Common myeloid progenitor, CD34-positive (primary cell): ENCODE measurements around the gene CRELD1.

Experiments used
- CTCF ChIA-PET: fragments of 350-600 bp; sonication (Branson Sonifier 250); formaldehyde crosslinking; loops from one replicate; lab custom pipeline; 2021; ENCODE audit warnings: antibody characterized with exemption; lab: Charles Lee
- POLR2A ChIA-PET: fragments of 350-600 bp; sonication (Branson Sonifier 250); formaldehyde crosslinking; loops from one replicate; lab custom pipeline; 2021; ENCODE audit warnings: antibody characterized with exemption; lab: Charles Lee
- DNase-seq, 3 donors: peaks; one replicate each; pipeline versions ENCODE4 v3.0.0 to v3.0.0-alpha.2; 2013
- H3K27ac ChIP-seq, 2 experiments: 1 replicate in 1 of 2; 2 replicates in 1 of 2; pipeline ENCODE4 v1.7.0; 2013; ENCODE audit warnings: inconsistent platforms in 2 of 2, low read length in 2 of 2, mild to moderate bottlenecking in 2 of 2, low read depth in 1 of 2, moderate library complexity in 1 of 2; ENCODE audit not compliant: severe bottlenecking in 2 of 2, insufficient read depth in 1 of 2, poor library complexity in 1 of 2
- H3K27me3 ChIP-seq, 5 experiments: replicated peaks in 2 of 5; 1 replicate in 3 of 5; 2 replicates in 2 of 5; pipeline versions ENCODE4 v1.6.1 to v1.7.0; 2013; ENCODE audit warnings: low read length in 4 of 5, mild to moderate bottlenecking in 2 of 5, moderate library complexity in 2 of 5, inconsistent platforms in 1 of 5; ENCODE audit not compliant: insufficient read depth in 5 of 5, control insufficient read depth in 4 of 5
- H3K36me3 ChIP-seq, 4 experiments: 1 replicate in 2 of 4; 2 replicates in 2 of 4; pipeline versions ENCODE4 v1.6.1 to v1.7.0; 2013; ENCODE audit warnings: low read length in 3 of 4, control low read depth in 1 of 4, mild to moderate bottlenecking in 1 of 4; ENCODE audit not compliant: control insufficient read depth in 4 of 4, insufficient read depth in 4 of 4
- H3K4me1 ChIP-seq, 4 experiments: 1 replicate in 3 of 4; 2 replicates in 1 of 4; pipeline versions ENCODE4 v1.6.1 to v1.7.1; 2013; ENCODE audit warnings: low read length in 3 of 4, mild to moderate bottlenecking in 3 of 4, control low read depth in 1 of 4, inconsistent platforms in 1 of 4, moderate library complexity in 1 of 4; ENCODE audit not compliant: control insufficient read depth in 4 of 4, insufficient read depth in 4 of 4; ENCODE audit errors: control extremely low read depth in 1 of 4
- H3K4me3 ChIP-seq, 7 experiments: 1 replicate in 4 of 7; 2 replicates in 3 of 7; pipeline versions ENCODE4 v1.5.1 to v1.7.0; 2013; ENCODE audit warnings: mild to moderate bottlenecking in 7 of 7, low read length in 6 of 7, moderate library complexity in 6 of 7, inconsistent platforms in 2 of 7, low read depth in 2 of 7, control low read depth in 1 of 7; ENCODE audit not compliant: insufficient read depth in 4 of 7, control insufficient read depth in 1 of 7; ENCODE audit errors: extremely low read depth in 1 of 7
- H3K9me3 ChIP-seq, 5 experiments: 1 replicate in 4 of 5; 2 replicates in 1 of 5; pipeline versions ENCODE4 v1.6.1 to v1.7.1; 2013; ENCODE audit warnings: low read length in 4 of 5, mild to moderate bottlenecking in 2 of 5, inconsistent platforms in 1 of 5, low read depth in 1 of 5, moderate library complexity in 1 of 5; ENCODE audit not compliant: control insufficient read depth in 4 of 5, insufficient read depth in 2 of 5; ENCODE audit errors: control extremely low read depth in 1 of 5
- WGBS: methylation state at CpG from one replicate; pipeline ENCODE4 v1.1.5; 2013; ENCODE audit not compliant: insufficient coverage; 5-methylcytosine and 5-hydroxymethylcytosine counted together

The CRELD1 gene

GRCh38 chr3:9916346-9916733 lies 17.3 kb upstream of the CRELD1 start:
- 85% methylated on average over 5 of the region's 7 CpGs for WGBS
- Histone ChIP-seq H3K4me1 (peaks cover 4 to 57% (median 53%) of the 10 kb centered on the region in 4 experiments), H3K27ac (peak overlapping the region in 1 of 2 experiments; percentile 70), H3K9me3 (peaks cover 0 to 4% (median 0%) of the 10 kb centered on the region in 5 experiments), H3K36me3 (peaks cover 0 to 2% (median under 1%) of the 10 kb centered on the region in 4 experiments), H3K4me3 (peak overlapping the region in 6 of 7 experiments; percentile 25 to 83 (median 58)), H3K27me3 (no peaks in the 10 kb centered on the region)
- POLR2A ChIA-PET: interaction anchor here (2.3 kb wide), 1 partner anchor 17 kb away, joined by 7 read pairs; the partner anchor contains the start of gene CRELD1
- CTCF ChIA-PET: interaction anchor here (0.6 to 6.2 kb wide), 5 partner anchors 13 to 88 kb away, joined by 3 to 48 read pairs (median 5); partner anchors contain the start of gene IL17RE
- no peak for DNase-seq

- ChIA-PET CTCF (interaction anchor here (1.3 to 1.9 kb wide), 3 partner anchors 11 to 15 kb away, joined by 3 to 11 read pairs (median 4); no protein-coding TSS in a partner anchor), POLR2A (interaction anchor here (2.3 kb wide), 1 partner anchor 16 kb away, joined by 7 read pairs; the partner anchor contains the start of gene CRELD1)
- Histone ChIP-seq H3K4me1 (peaks cover 4 to 55% (median 48%) of the 10 kb centered on the region in 4 experiments), H3K4me3 (peak within 1 kb of the TSS; percentile 36 to 83 (median 68)), H3K27me3 (no peaks in the 10 kb centered on the region), H3K9me3 (peaks cover 0 to under 1% (median 0%) of the 10 kb centered on the region in 5 experiments), H3K27ac (peak within 1 kb of the TSS in 1 of 2 experiments; percentile 70), H3K36me3 (no peaks in the 10 kb centered on the region)
- 25% methylated on average over 17 of the region's 19 CpGs for WGBS
- DNase-seq: peak; percentile 53 to 67 (median 66)
These were observed 16.6 kb upstream of the CRELD1 start, which contains the start of gene IL17RC for GRCh38 chr3:9916734-9917680. TSS of gene IL17RC (plus strand) at chr3:9917098. CDS start at chr3:9917316, 218 bp downstream.

DNA sequence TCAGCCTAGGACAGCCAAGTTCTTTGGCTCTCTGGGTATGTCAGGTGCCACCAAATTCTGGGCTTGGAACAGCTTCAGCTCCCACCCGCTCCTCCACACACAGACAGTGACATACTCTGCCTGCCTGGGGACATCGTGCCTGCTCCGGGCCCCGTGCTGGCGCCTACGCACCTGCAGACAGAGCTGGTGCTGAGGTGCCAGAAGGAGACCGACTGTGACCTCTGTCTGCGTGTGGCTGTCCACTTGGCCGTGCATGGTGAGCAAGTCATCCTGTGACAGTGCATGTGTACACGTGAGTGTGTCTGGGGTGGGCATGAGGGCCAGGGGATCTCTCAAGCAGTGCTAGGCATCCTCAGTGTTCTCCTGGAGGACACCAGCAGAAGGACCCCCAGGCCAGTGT lies 15.8 kb upstream of the CRELD1 start:
- Histone ChIP-seq H3K36me3 (no peaks in the 10 kb centered on the region), H3K9me3 (no peaks in the 10 kb centered on the region), H3K4me3 (peak overlapping the region in 1 of 7 experiments; percentile 11), H3K27me3 (no peaks in the 10 kb centered on the region), H3K4me1 (peaks cover 3 to 46% (median 40%) of the 10 kb centered on the region in 4 experiments), H3K27ac (peak overlapping the region in 1 of 2 experiments; percentile 70)
- 96% methylated on average over 10 of the region's 10 CpGs for WGBS
- no peak for DNase-seq
- CTCF ChIA-PET: interaction anchor here (1.3 to 1.9 kb wide), 2 partner anchors 10 to 14 kb away, joined by 3 to 11 read pairs; no protein-coding TSS in a partner anchor
- POLR2A ChIA-PET: interaction anchor here (2.3 kb wide), 1 partner anchor 15 kb away, joined by 7 read pairs; the partner anchor contains the start of gene CRELD1

GRCh38 chr3:9918261-9919038 lies 15.2 kb upstream of the CRELD1 start:
- Histone ChIP-seq H3K9me3 (no peaks in the 10 kb centered on the region), H3K36me3 (no peaks in the 10 kb centered on the region), H3K4me3 (no peak overlapping the region), H3K27me3 (no peaks in the 10 kb centered on the region), H3K4me1 (peaks cover 2 to 43% (median 39%) of the 10 kb centered on the region in 4 experiments), H3K27ac (no peak overlapping the region)
- no peak for DNase-seq
- POLR2A ChIA-PET: no interaction called here
- WGBS: 100% methylated on average over 2 of the region's 8 CpGs
- CTCF ChIA-PET: interaction anchor here (0.6 to 1.9 kb wide), 3 partner anchors 10 to 65 kb away, joined by 3 to 11 read pairs (median 4); no protein-coding TSS in a partner anchor

- no peaks in the 10 kb centered on the region for H3K27me3 ChIP-seq
- peaks cover 0 to 4% (median 0%) of the 10 kb centered on the region in 5 experiments for H3K9me3 ChIP-seq
- 97% methylated on average over 20 of the region's 23 CpGs for WGBS
- peaks cover 0 to 5% (median 2%) of the 10 kb centered on the region in 4 experiments for H3K36me3 ChIP-seq
- DNase-seq: no peak
- POLR2A ChIA-PET: no interaction called here
- CTCF ChIA-PET: interaction anchor here (1.2 kb wide), 1 partner anchor 11 kb away, joined by 3 read pairs; the partner anchor contains the start of gene IL17RC
- H3K4me3 ChIP-seq: no peak overlapping the region
- peaks cover 0 to 13% (median 11%) of the 10 kb centered on the region in 4 experiments for H3K4me1 ChIP-seq
- H3K27ac ChIP-seq: no peak overlapping the region
These were observed 5.5 kb upstream of the CRELD1 start for GRCh38 chr3:9928158-9928557.

DNA sequence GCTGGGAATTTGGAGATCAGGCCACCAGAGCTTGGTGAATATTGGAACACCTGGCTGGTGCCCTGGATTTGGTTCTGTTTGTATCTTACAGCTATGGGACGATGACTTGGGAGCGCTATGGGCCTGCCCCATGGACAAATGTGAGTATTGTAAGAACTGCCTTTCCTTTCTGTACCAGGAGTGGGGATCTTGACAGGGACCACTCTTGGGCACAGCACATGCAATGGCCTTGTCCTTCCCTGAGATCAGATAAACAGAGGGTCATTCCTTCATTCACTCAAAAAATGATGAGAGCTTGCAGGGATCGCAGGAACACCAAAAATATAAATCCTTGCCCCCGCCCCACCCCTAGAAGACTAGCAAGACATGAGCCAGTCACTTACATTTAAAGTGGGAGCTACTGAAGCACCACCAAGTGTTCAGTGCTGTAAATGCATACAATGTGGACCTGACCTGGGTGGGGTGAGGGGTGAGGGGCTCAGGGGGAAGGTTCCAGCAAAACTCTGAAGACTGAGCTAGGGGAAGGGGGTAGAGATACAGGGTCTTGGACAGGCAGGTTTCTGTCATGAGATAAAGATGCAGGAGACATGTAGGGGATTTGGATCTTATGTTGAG lies 2.7 kb upstream of the CRELD1 start:
- peaks cover 0 to 4% (median 0%) of the 10 kb centered on the region in 5 experiments for H3K9me3 ChIP-seq
- peaks cover under 1 to 14% (median 3%) of the 10 kb centered on the region in 4 experiments for H3K36me3 ChIP-seq
- WGBS: no CpG with 5 or more reads among the region's 4 CpGs
- peak in 2 of 3 donors; percentile 54 to 55 for DNase-seq
- POLR2A ChIA-PET: interaction anchor here (0.6 kb wide), 1 partner anchor 682 kb away, joined by 3 read pairs; the partner anchor contains the start of gene SRGAP3
- H3K27me3 ChIP-seq: no peaks in the 10 kb centered on the region
- no peak overlapping the region for H3K27ac ChIP-seq
- H3K4me3 ChIP-seq: no peak overlapping the region
- peaks cover 5 to 31% (median 26%) of the 10 kb centered on the region in 4 experiments for H3K4me1 ChIP-seq
- CTCF ChIA-PET: interaction anchor here (0.8 to 4.1 kb wide), 22 partner anchors 7 to 129 kb away, joined by 3 to 22 read pairs (median 5); partner anchors contain the start of genes CIDEC, EMC3, IL17RC and IL17RE
